HG03439 (cell line): Measurements from ENCODE around the gene RNF151.
"Not testable (repeated sequence)": the region's sequence is repeated elsewhere in the genome, so short reads cannot be mapped to it uniquely, and the experiment has no call there.

Source experiments
- ATAC-seq: cut with Tn5 transposase; IDR thresholded peaks from one replicate; pipeline ENCODE4 v1.9.1; 2021; ENCODE audit warnings: mild to moderate bottlenecking, moderate library complexity; ENCODE audit not compliant: unreplicated experiment

RNF151 gene

DNA sequence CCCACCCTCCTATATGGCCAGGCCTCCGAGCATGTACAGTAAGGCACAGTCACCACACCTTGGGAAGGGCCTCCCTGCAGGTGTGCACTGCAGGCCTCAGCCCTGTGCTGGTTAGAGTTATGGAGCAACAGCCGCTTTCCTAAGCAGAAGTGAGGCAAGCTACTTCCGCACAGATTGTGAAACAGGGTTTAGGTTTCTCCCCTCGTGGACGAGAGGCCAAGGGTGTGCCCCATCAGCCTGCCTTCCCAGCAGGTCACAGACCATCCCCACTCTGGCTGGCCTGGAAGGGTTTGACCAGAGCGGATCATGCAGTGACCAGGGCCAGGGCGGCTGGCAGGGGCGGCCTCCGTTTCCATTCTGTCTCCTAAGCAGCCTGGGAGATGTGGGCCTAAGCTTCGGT is 28.3 kb upstream of the RNF151 start:
- ATAC-seq = no peak

DNA sequence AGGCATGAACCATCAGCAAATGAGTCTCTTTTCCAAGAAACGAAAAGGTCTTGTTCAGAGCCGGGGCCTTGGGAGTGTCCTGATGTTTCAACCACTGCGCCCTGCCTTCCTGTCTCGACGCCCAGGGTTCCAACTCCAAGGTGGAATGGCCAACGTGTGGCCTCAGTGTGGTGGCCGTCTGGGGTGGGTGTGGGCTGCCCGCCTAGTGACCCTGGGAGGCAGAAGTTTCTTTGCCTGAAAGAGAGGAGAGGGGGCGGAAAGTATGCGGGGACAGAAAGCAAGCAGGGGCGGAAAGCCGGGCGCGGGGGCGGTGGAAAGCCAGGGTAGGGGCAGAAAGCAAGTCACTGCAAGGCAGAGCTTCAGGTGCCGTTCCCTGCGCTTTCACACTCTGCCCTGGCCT is 27.7 kb upstream of the RNF151 start:
- no peak for ATAC-seq

DNA sequence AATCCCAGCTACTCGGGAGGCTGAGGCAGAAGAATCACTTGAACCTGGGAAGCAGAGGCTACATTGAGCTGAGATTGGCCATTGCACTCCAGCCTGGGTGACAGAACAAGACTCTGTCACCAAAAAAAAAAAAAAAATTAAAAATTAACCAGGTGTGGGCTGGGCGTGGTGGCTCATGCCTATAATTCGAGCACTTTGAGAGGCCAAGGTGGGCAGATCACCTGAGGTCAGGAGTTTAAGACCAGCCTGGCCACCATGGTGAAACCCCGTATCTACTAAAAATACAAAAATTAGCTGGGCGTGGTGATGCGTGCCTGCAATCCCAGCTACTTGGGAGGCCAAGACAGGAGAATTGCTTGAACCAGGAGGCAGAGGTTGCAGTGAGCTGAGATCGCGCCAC is 26.8 kb upstream of the RNF151 start:
- ATAC-seq = not testable (repeated sequence)

GRCh38 chr16:1940273-1941161 is 26.1 kb upstream of the RNF151 start:
- ATAC-seq = no peak

- ATAC-seq = no peak
Observed at GRCh38 chr16:1941162-1942046, 25.3 kb upstream of the RNF151 start.

DNA sequence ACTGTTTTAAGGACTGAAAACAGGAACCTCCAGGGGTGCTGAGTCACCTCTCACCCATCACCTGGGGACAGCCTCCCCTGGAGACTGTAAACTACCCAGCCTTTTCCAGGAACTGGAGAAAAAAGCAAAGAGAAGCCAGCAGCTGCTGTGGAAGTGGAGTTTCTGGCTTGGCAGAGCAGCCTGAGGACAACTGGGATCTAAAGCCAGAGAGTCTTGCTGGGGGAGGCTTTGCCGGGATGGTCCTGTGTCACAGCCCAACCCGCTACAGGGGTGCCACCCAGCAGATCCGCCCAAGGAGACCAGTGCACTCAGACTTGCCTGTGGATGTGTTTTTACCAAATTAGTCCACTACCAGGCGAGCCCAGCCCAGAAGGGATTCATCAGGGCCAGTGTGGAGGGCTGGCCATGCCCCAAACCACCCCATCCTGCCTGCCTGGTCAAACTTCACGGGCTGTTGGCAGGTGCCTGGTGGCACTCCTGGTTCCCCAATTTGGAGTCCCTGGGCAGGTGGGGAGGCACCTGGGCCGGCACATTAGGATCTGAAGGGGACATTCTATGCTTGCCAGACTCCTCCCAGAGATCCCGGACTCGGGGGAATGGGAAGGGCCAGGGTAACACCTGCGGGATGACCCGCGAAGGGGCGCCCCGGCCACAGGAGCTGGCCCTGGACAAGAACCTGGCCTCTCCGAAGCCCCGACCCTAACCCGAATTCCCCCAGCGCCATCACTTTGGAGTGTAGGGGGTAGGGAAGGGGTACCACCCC is 24.4 kb upstream of the RNF151 start:
- no peak for ATAC-seq

DNA sequence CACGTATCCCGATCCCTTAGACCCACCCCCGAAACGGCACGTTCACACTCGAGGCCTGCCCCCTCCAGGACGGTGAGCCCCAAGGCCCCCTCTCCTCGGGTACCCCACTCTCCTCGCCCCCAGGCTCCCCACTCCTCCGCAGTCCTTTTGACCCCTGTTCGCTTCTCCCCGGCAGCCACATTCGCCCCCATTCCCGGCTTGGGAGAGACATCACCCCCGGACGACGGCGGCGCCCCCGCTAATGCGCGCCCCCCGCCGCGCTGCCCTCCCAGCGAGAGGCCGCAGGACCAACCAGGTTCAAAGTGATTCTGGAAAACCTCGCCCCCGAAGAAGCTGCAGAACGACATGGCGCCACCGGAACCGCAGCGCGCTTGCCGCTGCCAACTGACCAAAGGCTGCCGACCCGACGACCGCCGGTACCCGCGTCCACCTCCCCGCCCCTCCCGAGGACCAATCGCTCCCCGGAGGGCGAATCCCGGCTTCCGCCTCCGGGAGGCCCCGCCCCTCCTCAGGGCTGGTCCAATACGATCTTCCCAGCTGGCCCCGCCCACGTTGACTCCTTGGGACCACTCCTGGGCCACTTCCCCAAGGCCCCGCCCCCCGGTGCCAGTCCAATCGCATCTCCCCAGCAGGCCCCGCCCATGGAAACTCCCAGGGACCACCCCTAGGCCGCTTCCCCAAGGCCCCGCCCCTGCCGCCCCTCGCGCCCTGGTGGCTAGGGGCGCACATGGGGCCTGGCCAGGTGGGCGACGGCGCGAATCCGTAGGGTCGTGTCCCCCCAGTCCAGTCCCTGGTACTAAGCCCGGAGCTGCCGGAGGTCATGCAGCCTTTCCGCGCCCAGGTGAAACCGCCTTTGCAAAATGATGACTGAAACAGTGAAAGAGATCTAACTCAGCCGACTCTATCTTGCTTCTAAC is 23.6 kb upstream of the RNF151 start, which contains the start of gene MSRB1:
Gene MSRB1 (minus strand): TSS at position 390 of the 917 bp plus-strand sequence. CDS start 43 bp downstream, at position 347.
- peak; percentile 83 for ATAC-seq

DNA sequence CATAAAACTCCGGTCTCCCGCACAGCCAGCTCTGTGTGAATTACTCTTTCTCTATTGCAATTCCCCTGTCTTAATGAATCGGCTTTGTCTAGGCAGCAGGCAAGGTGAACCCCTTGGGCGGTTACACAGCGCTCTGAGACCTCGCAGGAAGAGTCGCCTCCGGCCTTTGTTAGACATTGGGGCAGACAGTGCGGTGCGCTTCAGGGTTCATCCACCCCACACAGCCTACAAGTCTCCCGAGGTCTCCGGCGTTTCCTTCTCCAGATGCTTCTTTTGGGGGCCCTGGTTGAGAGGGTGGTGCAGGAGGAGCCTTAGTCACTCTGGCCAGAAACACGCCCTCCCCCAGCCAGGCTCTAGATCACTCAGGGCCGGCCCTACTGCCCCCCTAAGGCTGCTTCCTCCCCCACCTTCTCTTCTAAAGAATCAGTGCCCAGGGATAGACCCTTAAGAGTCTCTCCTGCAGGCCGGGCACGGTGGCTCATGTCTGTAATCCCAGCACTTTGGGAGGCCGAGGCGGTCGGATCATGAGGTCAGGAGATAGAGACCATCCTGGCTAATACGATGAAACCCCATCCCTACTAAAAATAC is 21.9 kb upstream of the RNF151 start:
- no peak for ATAC-seq

DNA sequence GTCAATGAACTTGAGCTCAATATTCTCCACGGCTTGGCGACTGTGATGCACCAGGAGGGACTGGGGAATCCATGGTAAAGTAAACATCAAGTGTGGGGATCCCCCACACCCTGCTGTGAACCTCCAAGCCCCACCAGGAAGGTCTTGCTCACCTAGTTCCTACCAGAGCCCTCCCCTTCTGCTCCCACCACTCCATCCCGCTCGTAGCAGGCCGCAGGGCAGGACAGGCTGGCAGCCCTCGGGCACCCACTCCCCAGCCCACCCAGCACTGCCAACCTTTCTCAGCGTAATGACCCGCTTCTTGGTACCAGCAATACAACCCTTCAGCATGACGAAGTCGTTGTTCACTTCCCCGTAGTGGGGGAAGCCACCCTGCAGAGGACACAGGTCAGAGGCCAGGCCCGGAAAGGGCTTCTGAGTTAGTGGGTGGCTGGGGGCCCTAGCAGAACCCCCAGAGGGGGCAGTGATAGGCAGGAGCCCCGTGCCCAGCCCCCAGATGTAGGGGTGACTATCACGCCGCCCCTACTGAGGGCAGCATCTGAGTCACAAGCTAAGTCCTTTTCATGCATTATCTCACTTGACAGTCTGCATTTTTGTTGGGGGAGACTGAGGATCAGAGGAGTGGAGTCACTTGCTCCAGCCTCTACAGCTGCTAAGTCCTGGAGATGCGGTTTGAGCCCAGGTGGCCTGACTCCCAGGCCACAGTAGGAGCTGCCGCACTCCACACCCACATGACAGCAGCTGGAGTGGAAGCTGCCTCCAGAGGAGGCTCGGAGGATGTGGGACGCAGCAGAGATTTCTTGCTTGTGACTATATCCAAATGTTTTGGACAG is 20.9 kb upstream of the RNF151 start:
- ATAC-seq = no peak

DNA sequence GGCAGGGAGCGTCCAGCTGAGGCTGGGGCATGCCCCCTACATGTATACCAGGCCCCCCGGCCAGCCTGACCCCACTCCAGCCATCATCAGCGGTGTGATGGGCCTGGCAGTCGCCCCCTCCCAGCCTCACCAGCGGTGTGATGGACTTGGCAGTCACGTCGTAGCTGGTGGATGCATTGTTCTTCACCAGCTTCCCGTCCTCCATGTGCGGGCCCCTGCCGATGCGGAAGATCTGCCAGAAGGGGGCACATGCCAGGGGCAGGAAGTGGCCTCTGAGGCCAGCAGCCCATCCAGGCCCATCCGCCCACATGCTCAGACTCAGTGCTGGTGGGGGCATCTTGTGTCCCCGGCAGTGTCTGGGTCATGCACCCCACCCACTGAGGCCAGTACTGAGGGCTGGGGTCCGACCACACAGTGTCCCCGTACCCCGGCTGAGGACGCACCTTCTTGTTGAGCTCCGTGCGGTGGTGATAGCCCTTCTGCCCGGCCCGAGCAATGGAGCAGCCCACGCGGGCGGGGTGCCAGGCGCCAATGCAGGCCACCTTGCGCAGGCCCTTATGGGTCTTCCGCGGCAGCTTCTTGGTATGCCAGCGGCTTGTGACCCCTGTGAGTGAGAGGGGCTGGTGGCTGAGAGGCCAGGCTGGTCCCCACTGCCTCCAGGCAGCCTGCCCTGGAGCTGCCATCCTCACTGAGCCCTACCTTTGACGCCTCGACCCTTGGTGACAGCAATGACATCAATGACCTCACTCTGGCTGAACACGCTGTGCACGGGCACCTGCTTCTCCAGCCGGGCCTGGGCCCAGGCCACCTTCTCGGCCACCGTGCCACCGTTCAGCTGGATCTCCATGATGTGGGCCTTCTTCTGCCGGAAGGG is 19.9 kb upstream of the RNF151 start:
- ATAC-seq = no peak

- no peak for ATAC-seq
Observed at GRCh38 chr16:1947369-1947670, 19.3 kb upstream of the RNF151 start.

GRCh38 chr16:1949507-1949906 is 17.1 kb upstream of the RNF151 start:
- no peak for ATAC-seq

DNA sequence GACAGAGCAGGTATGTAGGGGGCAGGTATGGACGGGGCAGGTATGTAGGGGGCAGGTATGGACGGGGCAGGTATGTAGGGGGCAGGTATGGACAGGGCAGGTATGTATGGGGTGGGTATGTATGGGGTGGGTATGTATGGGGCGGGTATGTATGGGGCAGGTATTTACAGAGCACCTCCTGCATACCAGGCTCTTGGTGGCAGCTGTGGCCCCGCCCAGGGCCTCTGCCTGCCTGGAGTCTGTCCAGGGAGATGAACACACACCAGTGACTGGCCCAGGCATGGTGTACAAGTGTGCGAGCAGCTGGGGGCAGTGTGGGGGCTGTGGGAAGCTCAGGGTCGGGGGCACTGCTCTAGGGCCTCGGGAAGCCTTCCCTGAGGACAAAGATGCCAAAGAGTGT is 16.6 kb upstream of the RNF151 start:
- no peak for ATAC-seq

- ATAC-seq = no peak
Observed at GRCh38 chr16:1950559-1950958, 16.1 kb upstream of the RNF151 start.

DNA sequence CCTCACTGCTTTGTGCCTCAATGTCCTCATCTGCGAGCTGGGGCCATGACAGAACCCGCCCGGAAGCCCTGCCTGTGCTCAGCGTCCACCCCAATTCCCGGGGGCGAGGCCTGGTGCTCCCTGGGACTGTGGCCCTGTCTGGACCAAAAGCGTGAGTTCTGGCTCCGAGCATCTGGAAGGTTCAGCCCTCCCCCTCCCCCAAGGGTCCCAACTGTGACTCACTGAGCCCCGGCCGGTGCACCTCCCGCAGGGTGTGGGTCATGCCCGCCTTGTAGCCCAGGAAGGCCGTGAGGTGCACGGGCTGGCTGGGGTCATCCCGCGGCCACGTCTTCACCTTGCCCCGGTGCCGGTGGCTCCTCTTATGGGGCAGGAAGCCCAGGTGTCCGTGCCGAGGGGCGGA is 12.9 kb upstream of the RNF151 start:
- no peak for ATAC-seq

DNA sequence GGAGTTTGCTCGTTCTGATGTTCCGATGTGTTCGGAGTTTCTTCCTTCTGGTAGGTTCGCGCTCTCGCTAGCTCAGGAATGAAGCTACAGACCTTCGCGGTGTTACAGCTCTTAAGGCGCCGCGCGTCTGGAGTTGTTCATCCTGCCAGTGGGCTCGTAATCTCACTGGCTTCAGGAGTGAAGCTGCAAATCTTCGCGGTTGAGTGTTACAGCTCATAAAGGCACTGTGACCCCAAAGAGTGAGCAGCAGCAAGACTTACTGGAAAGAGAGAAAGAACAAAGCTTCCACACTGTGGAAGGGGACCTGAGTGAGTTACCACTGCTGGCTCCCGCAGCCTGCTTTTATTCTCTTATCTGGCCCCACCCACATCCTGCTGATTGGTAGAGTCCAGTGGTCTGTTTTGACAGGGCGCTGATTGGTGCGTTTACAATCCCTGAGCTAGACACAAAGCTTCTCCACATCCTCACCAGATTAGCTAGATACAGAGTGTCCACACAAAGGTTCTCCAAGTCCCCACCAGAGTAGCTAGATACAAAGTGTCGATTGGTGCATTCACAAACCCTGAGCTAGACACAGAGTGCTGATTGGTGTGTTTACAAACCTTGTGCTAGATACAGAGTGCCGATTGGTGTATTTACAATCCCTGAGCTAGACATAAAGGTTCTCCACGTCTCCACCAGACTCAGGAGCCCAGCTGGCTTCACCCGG is 9.1 kb upstream of the RNF151 start:
- not testable (repeated sequence) for ATAC-seq

DNA sequence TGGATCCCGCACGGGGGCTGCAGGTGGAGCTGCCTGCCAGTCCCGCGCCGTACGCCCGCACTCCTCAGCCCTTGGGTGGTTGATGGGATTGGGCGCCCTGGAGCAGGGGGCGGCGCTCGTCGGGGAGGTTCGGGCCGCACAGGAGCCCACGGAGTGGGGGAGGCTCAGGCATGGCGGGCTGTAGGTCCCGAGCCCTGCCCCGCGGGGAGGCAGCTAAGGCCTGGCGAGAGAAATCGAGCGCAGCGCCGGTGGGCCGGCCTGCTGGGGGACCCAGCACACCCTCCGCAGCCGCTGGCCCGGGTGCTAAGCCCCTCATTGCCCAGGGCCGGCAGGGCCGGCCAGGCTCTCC is 8.5 kb upstream of the RNF151 start:
- not testable (repeated sequence) for ATAC-seq
